Thoracic aorta (tissue), 2 donors: ENCODE data around the gene AK4. TPM values are rescaled to one million over a fixed set of nuclear protein-coding genes. Genes with fewer than 3 reads are reported as not detected.

Experiments used
- ATAC-seq: fragments of 150-250 bp; one replicate; pipeline ENCODE4 v1.8.0; 2017; ENCODE audit warnings: low read depth; ENCODE audit not compliant: insufficient number of reproducible peaks, low FRiP score
- DNase-seq: peaks from one replicate; pipeline ENCODE4 v3.0.0-alpha.2; 2020; ENCODE audit warnings: low spot score
- H3K27ac ChIP-seq, 2 donors: fragments of 200-600 bp; sonication (generic); 1 replicate in 1 of 2; 2 replicates in 1 of 2; pipeline ENCODE4 v1.5.1; 2016; ENCODE audit warnings: mild to moderate bottlenecking in 2 of 2, moderate library complexity in 2 of 2
- H3K27me3 ChIP-seq: fragments of 200-600 bp; sonication (generic); replicated peaks from 2 replicates; pipeline ENCODE4 v1.6.0; 2016; ENCODE audit warnings: mild to moderate bottlenecking; ENCODE audit not compliant: insufficient read depth
- H3K36me3 ChIP-seq: fragments of 200-600 bp; sonication (generic); one replicate; pipeline ENCODE4 v1.5.1; 2016
- H3K4me1 ChIP-seq, 2 donors: fragments of 200-600 bp; sonication (generic); 1 replicate in 1 of 2; 2 replicates in 1 of 2; pipeline versions ENCODE4 v1.5.1 to v1.6.0; 2016; ENCODE audit warnings: low read depth in 2 of 2, mild to moderate bottlenecking in 1 of 2; ENCODE audit not compliant: control insufficient read depth in 1 of 2
- H3K4me3 ChIP-seq: fragments of 200-600 bp; sonication (generic); 2 replicates; pipeline ENCODE4 v1.5.1; 2016; ENCODE audit warnings: mild to moderate bottlenecking
- H3K9me3 ChIP-seq: fragments of 200-600 bp; sonication (generic); 2 replicates; pipeline ENCODE4 v1.5.1; 2016
- total RNA-seq, 2 donors: library from RNA; depleted of rRNA; stranded (reverse); fragments of >200 nt; gene quantifications; one replicate each; pipeline versions ENCODE4 v1.1.0 to v1.2.3, GENCODE V29; 2016
- TF ChIP-seq, protein P1 (sequence below): fragments of 200-600 bp; sonication (generic); IDR thresholded peaks from one replicate; pipeline ENCODE4 v1.5.1; 2019; ENCODE audit warnings: antibody characterized with exemption

Gene AK4
- total RNA-seq, 2 donors from 2014 or later, result 32.2 to 35.8 TPM

DNA sequence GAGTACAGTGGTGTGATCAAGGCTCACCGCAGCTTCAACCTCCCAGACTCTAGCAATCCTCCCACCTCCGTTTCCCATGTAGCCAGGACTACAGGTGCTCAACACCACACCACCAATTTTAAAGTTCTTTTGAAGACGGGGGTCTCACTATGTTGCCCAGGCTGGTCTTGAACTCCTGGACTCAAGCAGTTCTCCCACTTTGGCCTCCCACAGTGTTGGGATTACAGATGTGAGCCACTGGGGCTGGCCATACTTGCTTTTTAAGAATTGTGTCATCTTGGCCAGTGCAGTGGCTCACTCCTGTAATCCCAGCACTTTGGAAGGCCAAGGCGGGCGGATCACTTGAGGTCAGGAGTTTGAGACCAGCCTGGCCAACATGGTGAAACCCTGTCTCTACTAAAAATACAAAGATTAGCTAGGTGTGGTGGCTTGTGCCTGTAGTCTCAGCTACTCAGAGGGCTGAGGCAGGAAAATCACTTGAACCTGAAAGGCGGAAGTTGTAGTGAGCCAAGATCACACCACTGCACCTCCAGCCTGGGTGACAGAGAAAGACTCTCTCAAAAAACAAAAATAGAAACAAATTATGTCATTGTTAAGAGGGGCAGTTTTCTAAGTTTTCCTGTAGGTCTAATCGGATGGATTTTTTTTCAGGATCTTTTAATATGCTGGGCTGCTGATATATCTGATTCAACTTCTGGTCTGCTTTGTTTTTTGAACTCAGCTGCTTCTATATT lies 18.7 kb downstream of the AK4 start:
- Histone ChIP-seq H3K9me3 (no peaks in the 10 kb centered on the region), H3K27me3 (no peaks in the 10 kb centered on the region), H3K4me1 (peaks cover 5 to 8% of the 10 kb centered on the region in 2 donors), H3K4me3 (no peak overlapping the region), H3K36me3 (no peaks in the 10 kb centered on the region), H3K27ac (no peak overlapping the region)
- DNase-seq, result no peak
- TF ChIP-seq, protein P1, sequence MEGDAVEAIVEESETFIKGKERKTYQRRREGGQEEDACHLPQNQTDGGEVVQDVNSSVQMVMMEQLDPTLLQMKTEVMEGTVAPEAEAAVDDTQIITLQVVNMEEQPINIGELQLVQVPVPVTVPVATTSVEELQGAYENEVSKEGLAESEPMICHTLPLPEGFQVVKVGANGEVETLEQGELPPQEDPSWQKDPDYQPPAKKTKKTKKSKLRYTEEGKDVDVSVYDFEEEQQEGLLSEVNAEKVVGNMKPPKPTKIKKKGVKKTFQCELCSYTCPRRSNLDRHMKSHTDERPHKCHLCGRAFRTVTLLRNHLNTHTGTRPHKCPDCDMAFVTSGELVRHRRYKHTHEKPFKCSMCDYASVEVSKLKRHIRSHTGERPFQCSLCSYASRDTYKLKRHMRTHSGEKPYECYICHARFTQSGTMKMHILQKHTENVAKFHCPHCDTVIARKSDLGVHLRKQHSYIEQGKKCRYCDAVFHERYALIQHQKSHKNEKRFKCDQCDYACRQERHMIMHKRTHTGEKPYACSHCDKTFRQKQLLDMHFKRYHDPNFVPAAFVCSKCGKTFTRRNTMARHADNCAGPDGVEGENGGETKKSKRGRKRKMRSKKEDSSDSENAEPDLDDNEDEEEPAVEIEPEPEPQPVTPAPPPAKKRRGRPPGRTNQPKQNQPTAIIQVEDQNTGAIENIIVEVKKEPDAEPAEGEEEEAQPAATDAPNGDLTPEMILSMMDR, result no peak
- ATAC-seq, result no peak

DNA sequence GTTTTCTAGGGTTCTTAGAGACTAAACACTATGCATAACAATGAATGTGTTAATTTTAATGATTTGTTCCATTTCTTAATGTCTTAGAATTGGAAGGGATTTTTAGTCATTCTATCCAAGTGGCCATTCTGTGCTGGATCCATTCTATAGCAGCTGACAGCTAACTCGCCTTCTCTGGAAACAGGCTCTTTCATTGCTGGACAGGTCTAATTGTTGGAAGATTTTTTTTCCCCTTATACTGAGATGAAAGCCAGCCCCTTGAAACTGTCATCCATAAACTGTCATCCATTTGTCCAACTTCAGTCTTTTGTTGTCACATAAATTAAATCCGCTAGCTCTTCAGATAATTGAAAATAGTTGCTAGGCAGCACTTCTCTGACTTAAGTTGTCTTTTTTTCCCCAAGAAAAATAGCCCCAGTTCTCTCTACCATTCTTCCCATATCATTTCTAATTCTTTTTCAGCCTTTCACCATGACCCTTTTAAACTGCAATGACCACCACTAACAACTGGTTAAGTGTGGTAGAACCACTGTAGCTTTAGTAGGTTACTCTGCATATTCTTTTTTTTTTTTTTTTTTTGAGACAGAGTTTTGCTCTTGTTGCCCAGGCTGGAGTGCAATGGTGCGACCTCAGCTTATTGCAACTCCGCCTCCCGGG lies 19.7 kb downstream of the AK4 start:
- ATAC-seq (no peak), DNase-seq (no peak)
- peaks cover 5 to 8% of the 10 kb centered on the region in 2 donors for H3K4me1 ChIP-seq
- H3K27me3 ChIP-seq, result no peaks in the 10 kb centered on the region
- H3K27ac ChIP-seq, result no peak overlapping the region
- H3K9me3 ChIP-seq, result no peaks in the 10 kb centered on the region
- no peak overlapping the region for H3K4me3 ChIP-seq
- TF ChIP-seq, protein P1, result no peak
- H3K36me3 ChIP-seq, result no peaks in the 10 kb centered on the region

DNA sequence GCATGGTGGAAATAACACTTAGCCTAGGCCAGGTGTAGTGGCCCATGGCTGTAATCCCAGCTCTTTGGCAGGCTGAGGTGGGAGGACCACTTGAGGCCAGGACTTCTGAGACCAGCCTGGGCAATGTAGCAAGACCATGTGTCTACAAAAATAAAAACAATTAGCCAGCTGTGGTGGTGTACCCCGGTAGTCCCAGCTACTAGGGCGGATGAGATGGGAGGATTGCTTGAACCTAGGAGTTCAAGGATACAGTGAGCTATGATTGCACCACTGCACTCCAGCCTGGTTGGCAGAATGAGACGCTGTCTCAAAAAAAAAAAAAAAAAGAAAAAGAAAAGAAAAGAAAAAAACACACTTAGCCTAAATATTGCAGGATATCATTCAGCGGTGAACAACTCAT lies 20.9 kb downstream of the AK4 start:
- ATAC-seq, result no peak
- H3K9me3 ChIP-seq, result no peaks in the 10 kb centered on the region
- no peak for DNase-seq

DNA sequence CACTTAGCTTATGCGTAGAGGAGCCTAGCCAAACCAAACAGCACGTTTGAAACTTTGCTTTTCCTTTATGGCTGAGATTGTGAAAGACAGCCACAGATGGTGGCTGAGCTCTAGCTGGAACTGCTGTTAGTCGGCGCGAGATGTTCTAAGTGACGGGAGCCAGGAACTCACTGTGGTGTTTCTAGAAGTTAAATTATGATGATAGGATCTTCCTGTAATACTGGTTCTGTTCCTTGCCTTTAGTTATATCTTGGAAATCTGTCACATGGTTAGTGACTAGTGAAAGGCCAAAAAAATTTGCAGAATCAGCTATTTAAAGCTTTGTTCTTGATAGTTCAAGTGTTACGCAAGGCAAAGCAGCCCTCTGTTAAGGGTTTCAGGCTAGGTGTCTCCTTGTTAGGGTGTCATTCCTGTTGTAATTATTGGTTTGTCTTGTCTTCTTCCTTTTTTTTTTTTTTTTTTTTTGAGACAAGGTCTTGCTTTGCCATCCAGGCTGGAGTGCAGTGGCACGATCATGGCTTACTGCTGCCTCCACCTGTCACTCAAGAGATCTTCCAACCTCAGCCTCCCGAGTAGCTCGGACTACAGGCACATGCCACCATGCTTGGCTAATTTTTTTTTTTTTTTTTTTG lies 22.6 kb downstream of the AK4 start:
- DNase-seq (no peak), ATAC-seq (peak; percentile 75)
- peak overlapping the region; percentile 62 for H3K4me3 ChIP-seq
- no peaks in the 10 kb centered on the region for H3K27me3 ChIP-seq
- TF ChIP-seq, protein P1, result no peak
- H3K27ac ChIP-seq, result peak overlapping the region; percentile 38 to 65
- H3K9me3 ChIP-seq, result no peaks in the 10 kb centered on the region
- no peaks in the 10 kb centered on the region for H3K36me3 ChIP-seq
- peaks cover 15 to 24% of the 10 kb centered on the region in 2 donors for H3K4me1 ChIP-seq

More for the DNA sequence above, 20.9 kb downstream of the AK4 start:
- Histone ChIP-seq H3K4me1 (peaks cover 9 to 10% of the 10 kb centered on the region in 2 donors), H3K4me3 (no peak overlapping the region), H3K27me3 (no peaks in the 10 kb centered on the region), H3K27ac (no peak overlapping the region), H3K36me3 (no peaks in the 10 kb centered on the region)
- TF ChIP-seq, protein P1, result no peak
